Pancreas (tissue), 10 donors: ENCODE data around the gene DCDC1. TPM values are rescaled to one million over a fixed set of nuclear protein-coding genes. Genes with fewer than 3 reads are reported as not detected.

ENCODE experiments used
- ATAC-seq, 4 donors: fragments of 200-7000 bp; cut with Tn5 transposase; one replicate each; pipeline versions ENCODE4 v1.8.0 to v1.9.1; 2020; ENCODE audit warnings: mild to moderate bottlenecking in 4 of 4, moderate library complexity in 4 of 4
- DNase-seq, 6 donors: peaks; one replicate each; pipeline ENCODE4 v3.0.0-alpha.2; 2020
- FAIRE-seq: peaks from 2 replicates; lab custom pipeline; 2012; peaks lifted over from hg19 to GRCh38; lab: Jason Lieb, UNC
- H3K27ac ChIP-seq, 4 donors: fragments of 200-600 bp; sonication (generic); 1 replicate in 3 of 4; 2 replicates in 1 of 4; pipeline versions ENCODE4 v1.5.0 to v1.8.0; 2020
- H3K27me3 ChIP-seq, 4 donors: fragments of 200-600 bp; one replicate each; pipeline ENCODE4 v1.8.0; 2021
- H3K36me3 ChIP-seq, 3 donors: fragments of 200-600 bp; sonication (generic) in 1 of 3; one replicate each; pipeline versions ENCODE4 v1.5.0 to v1.8.0; 2020 to 2021
- H3K4me1 ChIP-seq, 3 donors: fragments of 200-600 bp; one replicate each; pipeline ENCODE4 v1.8.0; 2021
- H3K4me3 ChIP-seq, 4 donors: fragments of 200-600 bp; sonication (generic) in 2 of 4; one replicate each; pipeline versions ENCODE4 v1.5.0 to v1.8.0; 2020 to 2021
- H3K9me3 ChIP-seq, 4 donors: fragments of 200-600 bp; one replicate each; pipeline ENCODE4 v1.8.0; 2021
- WGBS, 2 donors: extraction: QIAGEN DNeasy Blood & Tissue Kit; methylation state at CpG; one replicate each; pipeline ENCODE4 v1.1.7; 2013; 5-methylcytosine and 5-hydroxymethylcytosine counted together
- intact Hi-C, 3 donors: fragments of 100-400 bp; cut with DNase I; formaldehyde crosslinking; loops; one replicate each; pipeline versions ENCODE4 v1.11.1 to v1.14.2; 2022
- polyA plus RNA-seq, 2 donors: library from polyadenylated mRNA; stranded (reverse); fragments of 200-250 nt; gene quantifications; one replicate each; pipeline ENCODE4 v1.2.3, GENCODE V29; 2013
- total RNA-seq, 6 donors: library from RNA; stranded (reverse); fragmentation: NEBNext Ultra II Directional in 4 of 6; extraction: Animal tissue kit (Norgen Biotek cat#: 25700) in 4 of 6; gene quantifications; one replicate each; pipeline versions ENCODE4 v1.2.1 to v1.2.4, GENCODE V29; 2021 to 2023
- TF ChIP-seq, protein P1 (sequence below), 4 donors: fragments of 200-600 bp; sonication (generic) in 3 of 4; IDR thresholded peaks; one replicate each; pipeline versions ENCODE4 v1.5.0 to v1.8.0; 2021; ENCODE audit warnings: antibody characterized with exemption in 4 of 4
- donor health status: healthy with polysubstance abuse.
- donor health status: DM: no; HTN: no; CAD: no; lungs with moderate emphysema.
- donor health status: DM: no; HTN: no; CAD: no.
- donor health status: control.
- donor health status: control.
- donor health status: Bipolar disorder and iron deficiency.
- donor health status: DM: yes; HTN: yes; CAD: no.
- donor health status: DM: no; HTN: no; CAD: no.
- donor health status: DM: no; HTN: no; CAD: no.
- donor health status: DM: yes; HTN: yes; CAD: no.

Gene DCDC1
- total and polyA plus RNA-seq, 8 donors, result 0.40 to 1.2 (median 0.68) TPM

DNA sequence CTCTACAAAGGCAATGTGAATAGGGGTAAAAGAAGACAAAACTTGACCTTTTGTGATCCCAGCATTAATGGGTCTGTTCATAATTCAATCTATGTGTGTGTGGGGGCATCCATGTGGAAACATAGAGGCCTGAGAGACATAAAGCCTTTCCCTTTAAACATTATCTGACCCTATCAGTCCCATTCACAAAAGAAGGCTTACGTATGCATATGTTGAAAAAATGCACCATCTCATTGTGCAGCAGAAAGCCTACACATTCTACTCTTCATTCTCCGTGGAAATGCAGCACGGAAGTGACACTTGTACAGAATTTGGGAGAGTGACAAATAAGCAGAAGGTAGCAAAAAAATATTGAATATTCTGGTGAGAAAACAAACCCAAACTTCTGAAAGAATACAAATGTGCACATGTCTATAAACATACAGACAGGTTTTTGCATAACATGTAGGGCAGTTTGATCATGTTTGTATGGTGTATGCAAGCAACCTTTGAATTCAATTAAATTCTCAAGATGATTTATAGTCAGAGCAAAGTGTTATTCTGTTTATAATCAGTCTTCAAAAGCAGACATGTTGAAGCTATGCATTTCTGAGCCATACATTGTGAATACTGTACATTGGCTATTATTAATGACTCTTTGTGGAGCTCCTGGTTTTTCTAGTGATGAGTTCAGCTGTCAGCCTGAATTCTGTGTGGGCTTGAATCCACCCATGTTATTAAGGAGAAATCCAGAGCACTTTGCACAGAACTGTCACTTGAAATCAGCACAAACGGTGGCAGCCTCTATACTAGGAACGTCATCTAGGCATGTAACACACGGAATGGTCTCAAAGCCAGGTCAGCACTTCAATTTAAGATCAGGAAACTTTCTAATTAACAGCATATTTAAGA is 236.8 kb downstream of the DCDC1 start:
- no peaks in the 10 kb centered on the region for H3K4me1 ChIP-seq
- H3K36me3 ChIP-seq, result no peaks in the 10 kb centered on the region
- TF ChIP-seq, protein P1, sequence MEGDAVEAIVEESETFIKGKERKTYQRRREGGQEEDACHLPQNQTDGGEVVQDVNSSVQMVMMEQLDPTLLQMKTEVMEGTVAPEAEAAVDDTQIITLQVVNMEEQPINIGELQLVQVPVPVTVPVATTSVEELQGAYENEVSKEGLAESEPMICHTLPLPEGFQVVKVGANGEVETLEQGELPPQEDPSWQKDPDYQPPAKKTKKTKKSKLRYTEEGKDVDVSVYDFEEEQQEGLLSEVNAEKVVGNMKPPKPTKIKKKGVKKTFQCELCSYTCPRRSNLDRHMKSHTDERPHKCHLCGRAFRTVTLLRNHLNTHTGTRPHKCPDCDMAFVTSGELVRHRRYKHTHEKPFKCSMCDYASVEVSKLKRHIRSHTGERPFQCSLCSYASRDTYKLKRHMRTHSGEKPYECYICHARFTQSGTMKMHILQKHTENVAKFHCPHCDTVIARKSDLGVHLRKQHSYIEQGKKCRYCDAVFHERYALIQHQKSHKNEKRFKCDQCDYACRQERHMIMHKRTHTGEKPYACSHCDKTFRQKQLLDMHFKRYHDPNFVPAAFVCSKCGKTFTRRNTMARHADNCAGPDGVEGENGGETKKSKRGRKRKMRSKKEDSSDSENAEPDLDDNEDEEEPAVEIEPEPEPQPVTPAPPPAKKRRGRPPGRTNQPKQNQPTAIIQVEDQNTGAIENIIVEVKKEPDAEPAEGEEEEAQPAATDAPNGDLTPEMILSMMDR (IDR thresholded peaks at IDR 0.05), result no peak
- WGBS, 2 donors, result 62 to 75% methylated on average over 6 of the region's 6 CpGs
- FAIRE-seq (no peak), DNase-seq (no peak), ATAC-seq (no peak)
- intact Hi-C loops, result no loop called here
- H3K4me3 ChIP-seq, result no peak overlapping the region
- H3K27me3 ChIP-seq, result no peaks in the 10 kb centered on the region
- H3K9me3 ChIP-seq, result no peaks in the 10 kb centered on the region
- no peak overlapping the region for H3K27ac ChIP-seq

- Histone ChIP-seq H3K4me1 (no peaks in the 10 kb centered on the region), H3K27ac (no peak overlapping the region), H3K9me3 (no peaks in the 10 kb centered on the region), H3K36me3 (no peaks in the 10 kb centered on the region), H3K4me3 (no peak overlapping the region), H3K27me3 (no peaks in the 10 kb centered on the region)
- intact Hi-C loops, result no loop called here
- DNase-seq (no peak), FAIRE-seq (no peak), ATAC-seq (no peak)
- TF ChIP-seq, protein P1 (IDR thresholded peaks at IDR 0.05), result no peak
- whole genome bisulfite sequencing, 2 donors, result 38 to 50% methylated on average over 1 of the region's 1 CpG
Observed at GRCh38 chr11:31131760-31132159, 237.8 kb downstream of the DCDC1 start.

DNA sequence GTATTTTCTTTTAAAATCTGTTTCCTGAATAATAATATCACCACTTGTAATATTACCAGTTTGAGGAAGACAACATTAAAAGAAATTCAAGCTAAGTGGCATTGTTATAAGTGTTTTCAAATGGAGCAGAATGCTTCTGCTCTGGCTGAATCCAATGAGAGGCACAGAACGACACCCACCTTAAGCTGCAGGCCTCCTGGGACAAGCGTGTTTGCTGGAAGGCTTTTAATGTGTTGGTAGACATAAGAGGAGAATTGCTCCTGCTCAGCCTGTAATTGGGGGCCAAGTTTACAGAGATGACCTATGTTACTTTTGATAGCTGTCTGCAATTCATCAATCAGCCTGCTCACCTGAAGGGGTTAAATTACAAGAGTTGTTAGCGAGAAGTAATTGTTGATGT is 242.2 kb downstream of the DCDC1 start:
- TF ChIP-seq, protein P1 (IDR thresholded peaks at IDR 0.05), result no peak
- Histone ChIP-seq H3K36me3 (no peaks in the 10 kb centered on the region), H3K4me1 (no peaks in the 10 kb centered on the region), H3K4me3 (no peak overlapping the region), H3K27me3 (no peaks in the 10 kb centered on the region), H3K9me3 (no peaks in the 10 kb centered on the region), H3K27ac (no peak overlapping the region)
- FAIRE-seq (no peak), DNase-seq (no peak), ATAC-seq (no peak)
- intact Hi-C loops, result no loop called here
- WGBS, 2 donors, result 51 to 58% methylated on average over 3 of the region's 3 CpGs

DNA sequence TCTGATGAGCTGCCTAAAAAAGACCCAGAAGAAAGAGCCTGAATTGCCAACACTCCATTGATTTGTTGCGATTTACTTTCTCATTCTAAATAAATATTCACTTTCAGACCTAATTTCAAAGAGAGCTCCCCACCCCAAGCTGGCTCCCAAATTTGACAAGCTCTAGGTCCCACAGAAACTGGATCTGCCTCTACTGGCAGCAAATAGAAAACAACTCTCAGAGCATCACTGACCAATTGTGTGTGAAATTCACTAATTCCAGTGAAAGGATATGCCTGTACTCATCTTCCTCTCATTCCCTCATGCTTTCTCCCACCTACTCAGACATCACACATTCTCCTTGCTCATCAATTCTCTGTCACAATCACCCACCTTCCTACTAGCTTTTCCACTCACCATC is 249.1 kb downstream of the DCDC1 start:
- intact Hi-C loops, result no loop called here
- Histone ChIP-seq H3K9me3 (no peaks in the 10 kb centered on the region), H3K27ac (no peak overlapping the region), H3K36me3 (no peaks in the 10 kb centered on the region), H3K4me1 (no peaks in the 10 kb centered on the region), H3K4me3 (no peak overlapping the region), H3K27me3 (no peaks in the 10 kb centered on the region)
- 81 to 93% methylated on average over 1 of the region's 1 CpG for WGBS, 2 donors
- ATAC-seq (no peak), DNase-seq (no peak), FAIRE-seq (no peak)
- TF ChIP-seq, protein P1 (IDR thresholded peaks at IDR 0.05), result no peak

DNA sequence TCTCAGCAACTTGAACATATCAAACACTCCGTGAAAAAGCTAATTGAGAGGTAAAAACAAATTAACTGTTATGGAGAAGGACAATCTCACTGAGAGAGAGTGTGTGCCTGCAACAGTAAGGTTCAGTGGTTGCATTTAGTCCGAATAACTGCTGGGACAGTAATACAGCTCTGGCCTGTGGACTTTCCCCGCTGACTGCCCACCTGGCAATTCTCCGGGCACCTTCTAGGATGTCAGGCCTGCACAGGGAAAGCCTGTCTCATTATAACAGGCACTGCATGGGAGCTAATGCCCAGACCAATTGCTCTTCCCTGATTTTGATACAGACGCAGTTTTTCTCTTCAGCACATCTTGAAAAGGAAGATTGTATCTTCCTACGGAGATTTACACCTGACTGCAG is 251.0 kb downstream of the DCDC1 start:
- 75 to 84% methylated on average over 6 of the region's 6 CpGs for WGBS, 2 donors
- no peaks in the 10 kb centered on the region for H3K36me3 ChIP-seq
- intact Hi-C loops, result no loop called here
- H3K4me1 ChIP-seq, result no peaks in the 10 kb centered on the region
- H3K27ac ChIP-seq, result no peak overlapping the region
- H3K9me3 ChIP-seq, result no peaks in the 10 kb centered on the region
- DNase-seq (no peak), ATAC-seq (no peak), FAIRE-seq (no peak)
- TF ChIP-seq, protein P1 (IDR thresholded peaks at IDR 0.05), result no peak
- no peak overlapping the region for H3K4me3 ChIP-seq
- H3K27me3 ChIP-seq, result no peaks in the 10 kb centered on the region
